HG03039 (cell line): ENCODE data around the gene DHRS3.
"Not testable (repeated sequence)": the region's sequence is repeated elsewhere in the genome, so short reads cannot be mapped to it uniquely, and the experiment has no call there.

Experiments
- ATAC-seq: cut with Tn5 transposase; IDR thresholded peaks from one replicate; pipeline ENCODE4 v1.9.1; 2021; ENCODE audit warnings: mild to moderate bottlenecking, moderate library complexity; ENCODE audit not compliant: unreplicated experiment

The DHRS3 gene

GRCh38 chr1:12617901-12618660, at the start of gene DHRS3:
TSS of gene DHRS3 (minus strand) at chr1:12618210. CDS start at chr1:12617348, 862 bp downstream.
- no peak for ATAC-seq

- no peak for ATAC-seq
Observed at GRCh38 chr1:12666141-12666735, 48.2 kb upstream of the DHRS3 start.

GRCh38 chr1:12665511-12665910, 47.5 kb upstream of the DHRS3 start:
- no peak for ATAC-seq

- ATAC-seq, result no peak
Observed at GRCh38 chr1:12662556-12662955, 44.5 kb upstream of the DHRS3 start.

GRCh38 chr1:12661606-12662219, 43.7 kb upstream of the DHRS3 start:
- ATAC-seq, result no peak

- no peak for ATAC-seq
Observed at GRCh38 chr1:12658531-12659453, 40.8 kb upstream of the DHRS3 start.

- ATAC-seq, result not testable (repeated sequence)
Observed at GRCh38 chr1:12657885-12658512, 40.0 kb upstream of the DHRS3 start.

- no peak for ATAC-seq
Observed at GRCh38 chr1:12657060-12657884, 39.3 kb upstream of the DHRS3 start.

- ATAC-seq, result no peak
Observed at GRCh38 chr1:12656575-12656974, 38.6 kb upstream of the DHRS3 start.

GRCh38 chr1:12654657-12655056, 36.6 kb upstream of the DHRS3 start:
- no peak for ATAC-seq

- no peak for ATAC-seq
Observed at GRCh38 chr1:12654004-12654567, 36.1 kb upstream of the DHRS3 start.

GRCh38 chr1:12649971-12650421, 32.0 kb upstream of the DHRS3 start:
- no peak for ATAC-seq

GRCh38 chr1:12648741-12649140, 30.7 kb upstream of the DHRS3 start:
- no peak for ATAC-seq

- ATAC-seq, result not testable (repeated sequence)
Observed at GRCh38 chr1:12645401-12645800, 27.4 kb upstream of the DHRS3 start.

GRCh38 chr1:12644829-12645228, 26.8 kb upstream of the DHRS3 start:
- no peak for ATAC-seq

- ATAC-seq, result no peak
Observed at GRCh38 chr1:12644237-12644636, 26.2 kb upstream of the DHRS3 start.

- no peak for ATAC-seq
Observed at GRCh38 chr1:12643785-12644184, 25.8 kb upstream of the DHRS3 start, which contains the start of gene AADACL4. TSS of gene AADACL4 (plus strand) at chr1:12644085. CDS start at chr1:12644547, 462 bp downstream.

- ATAC-seq, result no peak
Observed at GRCh38 chr1:12643079-12643478, 25.1 kb upstream of the DHRS3 start.

GRCh38 chr1:12640958-12641272, 22.9 kb upstream of the DHRS3 start:
- ATAC-seq, result no peak
